Ishikawa (cell line): Measurements from ENCODE around the gene DCHS1.

Experiments used
- CEBPB ChIP-seq: IDR thresholded peaks from 2 replicates; pipeline ENCODE4 v1.6.1; 2012
- CREB1 ChIP-seq: IDR thresholded peaks from 2 replicates; pipeline ENCODE4 v1.6.1; 2012; ENCODE audit warnings: low read depth
- EGR1 ChIP-seq: IDR thresholded peaks from 2 replicates; pipeline ENCODE4 v1.6.1; 2012
- EP300 ChIP-seq: IDR thresholded peaks from 2 replicates; pipeline ENCODE4 v1.6.1; 2012; ENCODE audit warnings: borderline replicate concordance
- FOXM1 ChIP-seq: IDR thresholded peaks from 2 replicates; pipeline ENCODE4 v1.6.1; 2012; ENCODE audit warnings: low read depth, borderline replicate concordance
- NFIC ChIP-seq: IDR thresholded peaks from 2 replicates; pipeline ENCODE4 v1.6.1; 2012
- RAD21 ChIP-seq: IDR thresholded peaks from 2 replicates; pipeline ENCODE4 v1.6.1; 2012; ENCODE audit warnings: low read depth
- TAF1 ChIP-seq: IDR thresholded peaks from 2 replicates; pipeline ENCODE4 v1.6.1; 2012; ENCODE audit warnings: low read depth, mild to moderate bottlenecking
- TCF12 ChIP-seq: IDR thresholded peaks from 2 replicates; pipeline ENCODE4 v1.6.1; 2012; ENCODE audit warnings: low read depth
- TEAD4 ChIP-seq: IDR thresholded peaks from 2 replicates; pipeline ENCODE4 v1.6.1; 2012
- YY1 ChIP-seq: IDR thresholded peaks from 2 replicates; pipeline ENCODE4 v1.6.1; 2012; ENCODE audit warnings: low read depth
- ZBTB7A ChIP-seq: IDR thresholded peaks from 2 replicates; pipeline ENCODE4 v1.6.1; 2012; ENCODE audit warnings: low read depth
- TF ChIP-seq, protein P1 (sequence below): IDR thresholded peaks from 2 replicates; pipeline ENCODE4 v1.6.1; 2012
- TF ChIP-seq, protein P2 (sequence below): IDR thresholded peaks from 2 replicates; pipeline ENCODE4 v1.6.1; 2012; ENCODE audit warnings: low read depth, mild to moderate bottlenecking
- TF ChIP-seq, protein P3 (sequence below): IDR thresholded peaks from 2 replicates; pipeline ENCODE4 v1.6.1; 2012

The DCHS1 gene

DNA sequence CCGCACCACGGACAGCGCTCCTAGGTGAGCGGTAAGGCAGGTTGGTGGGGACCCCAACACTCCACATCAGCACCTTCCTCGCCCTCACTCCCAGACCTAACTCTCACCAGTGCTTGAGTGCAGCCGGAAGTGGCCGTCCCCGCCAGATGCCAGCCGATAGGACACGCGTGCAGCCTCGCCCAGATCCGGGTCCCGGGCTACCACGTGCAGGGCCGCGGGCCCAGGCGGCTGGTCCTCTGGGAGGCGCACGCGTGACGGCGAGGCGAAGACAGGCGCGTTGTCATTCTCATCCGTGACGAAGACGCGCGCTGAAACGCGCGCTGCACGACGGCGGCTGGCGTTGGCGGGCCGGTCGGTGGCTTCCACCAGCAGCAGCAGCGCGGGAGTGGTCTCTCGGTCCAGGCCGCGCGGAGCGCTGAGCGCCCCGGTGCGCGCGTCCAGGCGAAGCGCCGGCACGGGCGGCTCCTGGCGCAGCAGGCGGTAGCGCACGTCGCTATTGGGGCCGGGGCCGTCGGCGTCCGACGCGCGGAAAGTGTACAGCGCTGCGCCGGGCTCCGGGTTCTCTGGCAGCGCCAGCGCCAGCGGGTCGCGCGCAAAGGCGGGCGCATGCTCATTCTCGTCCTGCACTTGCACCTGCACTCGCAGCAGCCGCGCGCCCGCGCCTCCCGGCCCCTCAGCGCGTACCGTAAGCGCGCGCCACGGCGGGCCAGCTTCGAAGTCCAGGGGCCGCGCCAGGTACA, 25.5 kb downstream of the DCHS1 start:
- no peak for TF ChIP-seq TCF12
- TF ChIP-seq, protein P1, sequence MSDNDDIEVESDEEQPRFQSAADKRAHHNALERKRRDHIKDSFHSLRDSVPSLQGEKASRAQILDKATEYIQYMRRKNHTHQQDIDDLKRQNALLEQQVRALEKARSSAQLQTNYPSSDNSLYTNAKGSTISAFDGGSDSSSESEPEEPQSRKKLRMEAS = peak; percentile 67
- no peak for TF ChIP-seq NFIC
- TF ChIP-seq ZBTB7A = no peak
- TF ChIP-seq, protein P2, sequence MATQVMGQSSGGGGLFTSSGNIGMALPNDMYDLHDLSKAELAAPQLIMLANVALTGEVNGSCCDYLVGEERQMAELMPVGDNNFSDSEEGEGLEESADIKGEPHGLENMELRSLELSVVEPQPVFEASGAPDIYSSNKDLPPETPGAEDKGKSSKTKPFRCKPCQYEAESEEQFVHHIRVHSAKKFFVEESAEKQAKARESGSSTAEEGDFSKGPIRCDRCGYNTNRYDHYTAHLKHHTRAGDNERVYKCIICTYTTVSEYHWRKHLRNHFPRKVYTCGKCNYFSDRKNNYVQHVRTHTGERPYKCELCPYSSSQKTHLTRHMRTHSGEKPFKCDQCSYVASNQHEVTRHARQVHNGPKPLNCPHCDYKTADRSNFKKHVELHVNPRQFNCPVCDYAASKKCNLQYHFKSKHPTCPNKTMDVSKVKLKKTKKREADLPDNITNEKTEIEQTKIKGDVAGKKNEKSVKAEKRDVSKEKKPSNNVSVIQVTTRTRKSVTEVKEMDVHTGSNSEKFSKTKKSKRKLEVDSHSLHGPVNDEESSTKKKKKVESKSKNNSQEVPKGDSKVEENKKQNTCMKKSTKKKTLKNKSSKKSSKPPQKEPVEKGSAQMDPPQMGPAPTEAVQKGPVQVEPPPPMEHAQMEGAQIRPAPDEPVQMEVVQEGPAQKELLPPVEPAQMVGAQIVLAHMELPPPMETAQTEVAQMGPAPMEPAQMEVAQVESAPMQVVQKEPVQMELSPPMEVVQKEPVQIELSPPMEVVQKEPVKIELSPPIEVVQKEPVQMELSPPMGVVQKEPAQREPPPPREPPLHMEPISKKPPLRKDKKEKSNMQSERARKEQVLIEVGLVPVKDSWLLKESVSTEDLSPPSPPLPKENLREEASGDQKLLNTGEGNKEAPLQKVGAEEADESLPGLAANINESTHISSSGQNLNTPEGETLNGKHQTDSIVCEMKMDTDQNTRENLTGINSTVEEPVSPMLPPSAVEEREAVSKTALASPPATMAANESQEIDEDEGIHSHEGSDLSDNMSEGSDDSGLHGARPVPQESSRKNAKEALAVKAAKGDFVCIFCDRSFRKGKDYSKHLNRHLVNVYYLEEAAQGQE = peak; percentile 71

DNA sequence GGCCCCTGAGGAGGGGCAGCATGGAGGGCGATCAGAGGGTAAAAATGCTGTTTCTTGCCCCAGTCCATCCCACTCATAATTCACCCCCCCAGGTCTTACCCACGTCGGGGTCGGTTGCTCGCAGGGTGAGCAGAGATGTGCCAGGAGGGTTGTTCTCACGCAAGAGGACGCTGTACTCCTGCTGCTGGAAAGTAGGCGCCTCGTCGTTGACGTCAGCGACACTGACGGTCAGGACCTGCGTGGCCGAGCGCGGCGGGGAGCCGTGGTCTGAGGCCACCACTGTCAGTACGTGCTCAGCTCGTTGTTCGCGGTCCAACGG, 26.1 kb downstream of the DCHS1 start:
- no peak for TF ChIP-seq TEAD4
- no peak for TF ChIP-seq ZBTB7A
- no peak for TF ChIP-seq NFIC
- TF ChIP-seq, protein P1 = no peak
- TF ChIP-seq RAD21 = no peak
- no peak for TF ChIP-seq TAF1
- TF ChIP-seq TCF12 = no peak
- TF ChIP-seq, protein P2 = no peak
- no peak for TF ChIP-seq FOXM1
- no peak for TF ChIP-seq EGR1

DNA sequence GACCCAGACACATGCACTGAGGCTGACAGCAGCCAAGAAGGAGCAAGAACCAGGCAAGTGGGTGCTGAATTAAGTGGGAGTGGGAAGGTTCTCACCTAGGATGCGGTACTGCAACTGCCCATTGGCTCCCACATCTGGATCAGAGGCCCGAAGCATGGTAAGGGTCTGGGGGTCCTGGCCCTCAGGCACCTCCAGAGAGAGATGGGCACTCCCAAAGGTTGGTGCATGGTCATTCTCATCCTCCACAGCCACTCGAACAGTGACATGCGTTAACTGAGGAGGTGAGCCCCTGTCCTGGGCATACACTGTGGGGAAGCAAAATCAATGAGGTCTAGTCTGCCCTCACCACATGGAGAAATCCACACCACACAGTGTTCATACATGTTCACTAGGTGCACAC, 27.1 kb downstream of the DCHS1 start:
- TF ChIP-seq YY1 = no peak
- no peak for TF ChIP-seq TEAD4
- TF ChIP-seq, protein P1 = no peak
- TF ChIP-seq CEBPB = no peak
- TF ChIP-seq EGR1 = no peak
- TF ChIP-seq RAD21 = no peak
- no peak for TF ChIP-seq FOXM1
- TF ChIP-seq, protein P2 = no peak
- no peak for TF ChIP-seq NFIC
- TF ChIP-seq TCF12 = no peak

DNA sequence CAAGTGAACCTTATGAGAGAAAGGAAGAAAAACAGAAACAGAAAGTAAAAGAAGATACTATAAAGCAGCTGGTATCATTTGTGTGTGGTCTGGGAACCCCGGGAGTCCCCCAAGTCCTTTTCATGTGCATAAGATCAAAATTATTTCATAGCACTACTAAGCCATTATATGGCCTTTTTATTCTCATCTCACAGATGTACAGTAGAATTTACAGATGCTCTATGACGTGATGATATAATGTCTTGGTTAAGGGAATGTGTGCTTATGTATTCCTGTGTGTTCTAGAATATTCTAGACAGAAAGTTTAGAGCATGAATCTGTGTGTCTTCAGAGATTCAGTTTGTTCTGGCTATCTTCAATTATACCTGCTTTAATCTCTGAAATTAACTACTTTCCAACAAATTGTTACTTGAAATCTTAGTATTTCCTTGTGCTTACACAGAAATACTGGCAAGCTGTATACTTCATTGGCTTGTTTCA, 27.8 kb downstream of the DCHS1 start:
- TF ChIP-seq YY1 (no peak), CEBPB (no peak), CREB1 (no peak), RAD21 (no peak), TCF12 (no peak), EP300 (no peak), EGR1 (no peak), TAF1 (no peak), NFIC (no peak)
- TF ChIP-seq, protein P1 = no peak
- TF ChIP-seq, protein P2 = no peak
- TF ChIP-seq, protein P3, sequence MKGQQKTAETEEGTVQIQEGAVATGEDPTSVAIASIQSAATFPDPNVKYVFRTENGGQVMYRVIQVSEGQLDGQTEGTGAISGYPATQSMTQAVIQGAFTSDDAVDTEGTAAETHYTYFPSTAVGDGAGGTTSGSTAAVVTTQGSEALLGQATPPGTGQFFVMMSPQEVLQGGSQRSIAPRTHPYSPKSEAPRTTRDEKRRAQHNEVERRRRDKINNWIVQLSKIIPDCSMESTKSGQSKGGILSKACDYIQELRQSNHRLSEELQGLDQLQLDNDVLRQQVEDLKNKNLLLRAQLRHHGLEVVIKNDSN = no peak
